Tibial nerve (tissue), 4 donors: ENCODE measurements around the gene POLR3A.

Experiments
- CTCF ChIP-seq, 5 experiments: fragments of 200-600 bp in 3 of 5; fragments of 450-650 bp in 2 of 5; sonication (generic) in 3 of 5; IDR thresholded peaks; one replicate each; pipeline ENCODE4 v1.5.1; 2016 to 2019; ENCODE audit warnings: antibody characterized with exemption in 5 of 5, mild to moderate bottlenecking in 3 of 5, moderate library complexity in 2 of 5
- EP300 ChIP-seq, 2 donors: sonication (generic); formaldehyde crosslinking; IDR thresholded peaks; one replicate each; pipeline ENCODE4 v1.6.1; 2017; ENCODE audit warnings: antibody characterized with exemption in 2 of 2, mild to moderate bottlenecking in 1 of 2
- POLR2A ChIP-seq, 2 donors: fragments of 450-650 bp; IDR thresholded peaks; one replicate each; pipeline ENCODE4 v1.6.1; 2017; ENCODE audit warnings: antibody characterized with exemption in 2 of 2, mild to moderate bottlenecking in 2 of 2, moderate library complexity in 2 of 2

GRCh38 chr10:77970869-77971803 lies 58.2 kb downstream of the POLR3A start:
- no peak for TF ChIP-seq CTCF (IDR thresholded peaks at IDR 0.05)
- TF ChIP-seq POLR2A (IDR thresholded peaks at IDR 0.05) = no peak
- TF ChIP-seq EP300 (IDR thresholded peaks at IDR 0.05) = peak in 1 of 2 donors; percentile 69
